Hepatocyte (in vitro differentiated cells): ENCODE results near the gene WWTR1.

Experiments used
- CTCF ChIP-seq: fragments of 200-600 bp; sonication (generic); IDR thresholded peaks from 2 replicates; pipeline ENCODE4 v1.5.1; 2016; ENCODE audit warnings: antibody characterized with exemption, mild to moderate bottlenecking; ENCODE audit not compliant: poor library complexity
- EZH2phosphoT487 ChIP-seq: fragments of 200-600 bp; sonication (generic); IDR thresholded peaks from one replicate; pipeline ENCODE4 v1.6.1; 2018; ENCODE audit warnings: antibody characterized with exemption, mild to moderate bottlenecking, low read depth, moderate library complexity; ENCODE audit not compliant: unreplicated experiment, severe bottlenecking

- TF ChIP-seq EZH2phosphoT487 (no peak), CTCF (no peak)
These were observed 122.5 kb downstream of the WWTR1 start for GRCh38 chr3:149535333-149535685.
